Measurements from ENCODE around the gene SIPA1L3.
"Not testable (repeated sequence)": the region's sequence is repeated elsewhere in the genome, so short reads cannot be mapped to it uniquely, and the experiment has no call there.

Gene SIPA1L3

GRCh38 chr19:37906869-37907734 lies at the start of gene SIPA1L3:
Gene SIPA1L3, plus strand, starts transcription at chr19:37907208. Its CDS starts 174,358 bp downstream, at chr19:38081566.
- DNase-seq (ENCODE audit: insufficient read length, low spot score) (peak; percentile 71), FAIRE-seq (peak; percentile 96)

- FAIRE-seq (no peak), DNase-seq (ENCODE audit: insufficient read length, low spot score) (no peak)
These were observed 42.5 kb upstream of the SIPA1L3 start for GRCh38 chr19:37864501-37864900.

GRCh38 chr19:37865930-37866329 lies 41.1 kb upstream of the SIPA1L3 start:
- DNase-seq (ENCODE audit: insufficient read length, low spot score); FAIRE-seq: not testable (repeated sequence)

- no peak for DNase-seq (ENCODE audit: insufficient read length, low spot score)
- no peak for FAIRE-seq
These were observed 39.2 kb upstream of the SIPA1L3 start for GRCh38 chr19:37867831-37868230.

- DNase-seq (ENCODE audit: insufficient read length, low spot score) (no peak), FAIRE-seq (no peak)
These were observed 37.2 kb upstream of the SIPA1L3 start for GRCh38 chr19:37869766-37870340.

GRCh38 chr19:37872383-37872782 lies 34.6 kb upstream of the SIPA1L3 start:
- FAIRE-seq (no peak), DNase-seq (ENCODE audit: insufficient read length, low spot score) (no peak)

GRCh38 chr19:37874784-37875183 lies 32.2 kb upstream of the SIPA1L3 start:
- FAIRE-seq (no peak), DNase-seq (ENCODE audit: insufficient read length, low spot score) (no peak)

GRCh38 chr19:37876032-37876431 lies 31.0 kb upstream of the SIPA1L3 start:
- DNase-seq (ENCODE audit: insufficient read length, low spot score): no peak
- no peak for FAIRE-seq

- FAIRE-seq (no peak), DNase-seq (ENCODE audit: insufficient read length, low spot score) (no peak)
These were observed 29.9 kb upstream of the SIPA1L3 start for GRCh38 chr19:37877147-37877546.

- FAIRE-seq: no peak
- no peak for DNase-seq (ENCODE audit: insufficient read length, low spot score)
These were observed 21.6 kb upstream of the SIPA1L3 start for GRCh38 chr19:37885392-37885791.

GRCh38 chr19:37886571-37886970 lies 20.4 kb upstream of the SIPA1L3 start:
- FAIRE-seq (no peak), DNase-seq (ENCODE audit: insufficient read length, low spot score) (no peak)

GRCh38 chr19:37893845-37894575 lies 13.0 kb upstream of the SIPA1L3 start:
- no peak for DNase-seq (ENCODE audit: insufficient read length, low spot score)
- FAIRE-seq: no peak

GRCh38 chr19:37896180-37896579 lies 10.8 kb upstream of the SIPA1L3 start:
- FAIRE-seq (no peak), DNase-seq (ENCODE audit: insufficient read length, low spot score) (no peak)

- FAIRE-seq (no peak), DNase-seq (ENCODE audit: insufficient read length, low spot score) (no peak)
These were observed 7.6 kb upstream of the SIPA1L3 start for GRCh38 chr19:37899453-37899852.

GRCh38 chr19:37899966-37900365 lies 7.0 kb upstream of the SIPA1L3 start:
- no peak for DNase-seq (ENCODE audit: insufficient read length, low spot score)
- FAIRE-seq: no peak

- FAIRE-seq (peak; percentile 97), DNase-seq (ENCODE audit: insufficient read length, low spot score) (peak; percentile 63)
These were observed 4.3 kb upstream of the SIPA1L3 start for GRCh38 chr19:37902668-37903067.

- DNase-seq (ENCODE audit: insufficient read length, low spot score) (no peak), FAIRE-seq (no peak)
These were observed 3.9 kb upstream of the SIPA1L3 start for GRCh38 chr19:37903096-37903495.

GRCh38 chr19:37905946-37906868 lies 801 bp upstream of the SIPA1L3 start, which contains the start of gene WDR87:
Gene WDR87, minus strand, starts transcription at chr19:37906594. Its CDS starts 8,355 bp downstream, at chr19:37898239.
- FAIRE-seq (peak; percentile 14), DNase-seq (ENCODE audit: insufficient read length, low spot score) (no peak)

GRCh38 chr19:37907735-37908455 lies 887 bp downstream of the SIPA1L3 start:
- FAIRE-seq: peak; percentile 77
- DNase-seq (ENCODE audit: insufficient read length, low spot score): no peak

Data from GM19239 (cell line).